HEK293 (cell line): Measurements from ENCODE around the gene HOXD1.
A peak's percentile ranks its signal among the peaks of the same experiment; 100 is the strongest.

Source experiments
- KLF16 ChIP-seq: fragments of 450-650 bp; formaldehyde crosslinking; IDR thresholded peaks from 2 replicates; pipeline ENCODE4 v1.5.1; 2017; ENCODE audit warnings: missing biosample characterization, missing genetic modification characterization
- REPIN1 ChIP-seq: fragments of 450-650 bp; formaldehyde crosslinking; IDR thresholded peaks from 2 replicates; pipeline ENCODE4 v1.5.1; 2017; ENCODE audit warnings: missing biosample characterization, missing genetic modification characterization, low read depth
- ZNF138 ChIP-seq: fragments of 450-650 bp; formaldehyde crosslinking; IDR thresholded peaks from 2 replicates; pipeline ENCODE4 v1.5.1; 2016; ENCODE audit warnings: missing biosample characterization, missing genetic modification characterization, borderline replicate concordance
- ZNF248 ChIP-seq: fragments of 450-650 bp; formaldehyde crosslinking; IDR thresholded peaks from 2 replicates; pipeline ENCODE4 v1.5.1; 2017; ENCODE audit warnings: missing biosample characterization, missing genetic modification characterization
- TF ChIP-seq, protein P1 (sequence below): fragments of 450-650 bp; formaldehyde crosslinking; IDR thresholded peaks from 2 replicates; pipeline ENCODE4 v1.5.1; 2016; ENCODE audit warnings: missing biosample characterization, missing genetic modification characterization
- TF ChIP-seq, protein P2 (sequence below): fragments of 450-650 bp; IDR thresholded peaks from 2 replicates; pipeline ENCODE4 v1.5.1; 2018; ENCODE audit warnings: missing biosample characterization, missing genetic modification characterization
- TF ChIP-seq, protein P3 (sequence below): fragments of 450-650 bp; formaldehyde crosslinking; IDR thresholded peaks from 2 replicates; pipeline ENCODE4 v1.5.1; 2016; ENCODE audit warnings: missing biosample characterization, missing genetic modification characterization
- TF ChIP-seq, protein P4 (sequence below): fragments of 450-650 bp; formaldehyde crosslinking; IDR thresholded peaks from 2 replicates; pipeline ENCODE4 v1.5.1; 2017; ENCODE audit warnings: missing biosample characterization, missing genetic modification characterization
- TF ChIP-seq, protein P5 (sequence below): fragments of 450-650 bp; formaldehyde crosslinking; conservative IDR thresholded peaks from 2 replicates; pipeline ENCODE4 v1.5.1; 2016; ENCODE audit warnings: low read depth, missing biosample characterization, missing genetic modification characterization
- TF ChIP-seq, protein P6 (sequence below): fragments of 450-650 bp; formaldehyde crosslinking; optimal IDR thresholded peaks from 2 replicates; pipeline ENCODE3; 2016; ENCODE audit warnings: missing biosample characterization, mild to moderate bottlenecking, missing genetic modification characterization
- TF ChIP-seq, protein P7 (sequence below): sonication (generic); formaldehyde crosslinking; IDR thresholded peaks from 2 replicates; pipeline ENCODE4 v1.8.1; 2022; ENCODE audit warnings: mild to moderate bottlenecking, moderate library complexity, missing genetic modification reagents

DNA sequence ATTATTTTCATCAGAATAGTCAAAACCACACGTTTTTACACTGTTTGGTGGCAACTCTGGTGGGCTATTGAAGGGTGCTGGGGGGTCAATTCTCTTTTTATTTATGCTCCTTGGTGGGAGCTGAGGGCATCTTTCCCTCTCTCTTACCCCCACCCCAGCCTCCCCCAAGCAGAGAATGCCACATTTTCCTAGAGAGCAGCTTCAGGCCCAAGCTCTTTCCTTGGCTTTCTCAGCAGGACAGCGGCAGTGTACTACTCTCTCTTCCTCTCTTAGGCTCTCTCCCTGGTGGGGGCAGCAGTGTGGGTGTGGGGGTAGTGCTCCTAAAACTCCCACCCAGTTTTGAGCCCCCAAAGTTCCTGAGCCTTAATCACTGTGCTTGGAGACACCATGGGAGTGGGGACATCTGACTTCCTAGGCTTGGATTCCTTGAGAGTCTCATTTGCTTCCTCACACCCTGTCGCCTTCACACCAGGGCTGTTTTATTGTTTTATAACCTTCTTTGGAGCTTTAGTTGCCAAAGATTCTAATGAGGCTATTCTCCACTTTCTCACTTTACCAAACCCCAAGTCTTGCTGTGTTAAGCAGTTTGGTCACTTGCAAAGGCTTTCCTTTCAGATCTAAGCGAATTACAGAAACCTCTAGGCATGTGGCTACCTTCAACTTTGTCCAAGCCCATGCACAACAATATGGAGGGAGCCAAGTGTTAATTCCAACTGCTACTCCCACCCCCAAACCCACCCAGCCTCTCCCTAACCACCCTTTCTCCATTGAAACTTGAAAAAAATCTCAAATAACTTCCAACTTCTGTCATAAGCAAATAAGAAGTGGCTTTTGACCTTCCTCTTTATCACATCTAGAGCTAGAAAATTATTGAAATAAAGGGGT is 43.1 kb upstream of the HOXD1 start:
- TF ChIP-seq REPIN1 (tag by site-specific recombination), result no peak
- no peak for TF ChIP-seq ZNF138
- TF ChIP-seq, protein P1, sequence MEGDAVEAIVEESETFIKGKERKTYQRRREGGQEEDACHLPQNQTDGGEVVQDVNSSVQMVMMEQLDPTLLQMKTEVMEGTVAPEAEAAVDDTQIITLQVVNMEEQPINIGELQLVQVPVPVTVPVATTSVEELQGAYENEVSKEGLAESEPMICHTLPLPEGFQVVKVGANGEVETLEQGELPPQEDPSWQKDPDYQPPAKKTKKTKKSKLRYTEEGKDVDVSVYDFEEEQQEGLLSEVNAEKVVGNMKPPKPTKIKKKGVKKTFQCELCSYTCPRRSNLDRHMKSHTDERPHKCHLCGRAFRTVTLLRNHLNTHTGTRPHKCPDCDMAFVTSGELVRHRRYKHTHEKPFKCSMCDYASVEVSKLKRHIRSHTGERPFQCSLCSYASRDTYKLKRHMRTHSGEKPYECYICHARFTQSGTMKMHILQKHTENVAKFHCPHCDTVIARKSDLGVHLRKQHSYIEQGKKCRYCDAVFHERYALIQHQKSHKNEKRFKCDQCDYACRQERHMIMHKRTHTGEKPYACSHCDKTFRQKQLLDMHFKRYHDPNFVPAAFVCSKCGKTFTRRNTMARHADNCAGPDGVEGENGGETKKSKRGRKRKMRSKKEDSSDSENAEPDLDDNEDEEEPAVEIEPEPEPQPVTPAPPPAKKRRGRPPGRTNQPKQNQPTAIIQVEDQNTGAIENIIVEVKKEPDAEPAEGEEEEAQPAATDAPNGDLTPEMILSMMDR (tag by site-specific recombination), result no peak
- TF ChIP-seq KLF16 (tag by site-specific recombination), result 0 out of 2 replicates have a peak, but pooled peaks have one; percentile 5
- TF ChIP-seq, protein P2, sequence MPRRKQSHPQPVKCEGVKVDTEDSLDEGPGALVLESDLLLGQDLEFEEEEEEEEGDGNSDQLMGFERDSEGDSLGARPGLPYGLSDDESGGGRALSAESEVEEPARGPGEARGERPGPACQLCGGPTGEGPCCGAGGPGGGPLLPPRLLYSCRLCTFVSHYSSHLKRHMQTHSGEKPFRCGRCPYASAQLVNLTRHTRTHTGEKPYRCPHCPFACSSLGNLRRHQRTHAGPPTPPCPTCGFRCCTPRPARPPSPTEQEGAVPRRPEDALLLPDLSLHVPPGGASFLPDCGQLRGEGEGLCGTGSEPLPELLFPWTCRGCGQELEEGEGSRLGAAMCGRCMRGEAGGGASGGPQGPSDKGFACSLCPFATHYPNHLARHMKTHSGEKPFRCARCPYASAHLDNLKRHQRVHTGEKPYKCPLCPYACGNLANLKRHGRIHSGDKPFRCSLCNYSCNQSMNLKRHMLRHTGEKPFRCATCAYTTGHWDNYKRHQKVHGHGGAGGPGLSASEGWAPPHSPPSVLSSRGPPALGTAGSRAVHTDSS, result no peak
- TF ChIP-seq, protein P3, sequence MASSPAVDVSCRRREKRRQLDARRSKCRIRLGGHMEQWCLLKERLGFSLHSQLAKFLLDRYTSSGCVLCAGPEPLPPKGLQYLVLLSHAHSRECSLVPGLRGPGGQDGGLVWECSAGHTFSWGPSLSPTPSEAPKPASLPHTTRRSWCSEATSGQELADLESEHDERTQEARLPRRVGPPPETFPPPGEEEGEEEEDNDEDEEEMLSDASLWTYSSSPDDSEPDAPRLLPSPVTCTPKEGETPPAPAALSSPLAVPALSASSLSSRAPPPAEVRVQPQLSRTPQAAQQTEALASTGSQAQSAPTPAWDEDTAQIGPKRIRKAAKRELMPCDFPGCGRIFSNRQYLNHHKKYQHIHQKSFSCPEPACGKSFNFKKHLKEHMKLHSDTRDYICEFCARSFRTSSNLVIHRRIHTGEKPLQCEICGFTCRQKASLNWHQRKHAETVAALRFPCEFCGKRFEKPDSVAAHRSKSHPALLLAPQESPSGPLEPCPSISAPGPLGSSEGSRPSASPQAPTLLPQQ (tag by site-specific recombination), result no peak
- TF ChIP-seq, protein P4, sequence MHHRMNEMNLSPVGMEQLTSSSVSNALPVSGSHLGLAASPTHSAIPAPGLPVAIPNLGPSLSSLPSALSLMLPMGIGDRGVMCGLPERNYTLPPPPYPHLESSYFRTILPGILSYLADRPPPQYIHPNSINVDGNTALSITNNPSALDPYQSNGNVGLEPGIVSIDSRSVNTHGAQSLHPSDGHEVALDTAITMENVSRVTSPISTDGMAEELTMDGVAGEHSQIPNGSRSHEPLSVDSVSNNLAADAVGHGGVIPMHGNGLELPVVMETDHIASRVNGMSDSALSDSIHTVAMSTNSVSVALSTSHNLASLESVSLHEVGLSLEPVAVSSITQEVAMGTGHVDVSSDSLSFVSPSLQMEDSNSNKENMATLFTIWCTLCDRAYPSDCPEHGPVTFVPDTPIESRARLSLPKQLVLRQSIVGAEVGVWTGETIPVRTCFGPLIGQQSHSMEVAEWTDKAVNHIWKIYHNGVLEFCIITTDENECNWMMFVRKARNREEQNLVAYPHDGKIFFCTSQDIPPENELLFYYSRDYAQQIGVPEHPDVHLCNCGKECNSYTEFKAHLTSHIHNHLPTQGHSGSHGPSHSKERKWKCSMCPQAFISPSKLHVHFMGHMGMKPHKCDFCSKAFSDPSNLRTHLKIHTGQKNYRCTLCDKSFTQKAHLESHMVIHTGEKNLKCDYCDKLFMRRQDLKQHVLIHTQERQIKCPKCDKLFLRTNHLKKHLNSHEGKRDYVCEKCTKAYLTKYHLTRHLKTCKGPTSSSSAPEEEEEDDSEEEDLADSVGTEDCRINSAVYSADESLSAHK, result no peak
- TF ChIP-seq, protein P5, sequence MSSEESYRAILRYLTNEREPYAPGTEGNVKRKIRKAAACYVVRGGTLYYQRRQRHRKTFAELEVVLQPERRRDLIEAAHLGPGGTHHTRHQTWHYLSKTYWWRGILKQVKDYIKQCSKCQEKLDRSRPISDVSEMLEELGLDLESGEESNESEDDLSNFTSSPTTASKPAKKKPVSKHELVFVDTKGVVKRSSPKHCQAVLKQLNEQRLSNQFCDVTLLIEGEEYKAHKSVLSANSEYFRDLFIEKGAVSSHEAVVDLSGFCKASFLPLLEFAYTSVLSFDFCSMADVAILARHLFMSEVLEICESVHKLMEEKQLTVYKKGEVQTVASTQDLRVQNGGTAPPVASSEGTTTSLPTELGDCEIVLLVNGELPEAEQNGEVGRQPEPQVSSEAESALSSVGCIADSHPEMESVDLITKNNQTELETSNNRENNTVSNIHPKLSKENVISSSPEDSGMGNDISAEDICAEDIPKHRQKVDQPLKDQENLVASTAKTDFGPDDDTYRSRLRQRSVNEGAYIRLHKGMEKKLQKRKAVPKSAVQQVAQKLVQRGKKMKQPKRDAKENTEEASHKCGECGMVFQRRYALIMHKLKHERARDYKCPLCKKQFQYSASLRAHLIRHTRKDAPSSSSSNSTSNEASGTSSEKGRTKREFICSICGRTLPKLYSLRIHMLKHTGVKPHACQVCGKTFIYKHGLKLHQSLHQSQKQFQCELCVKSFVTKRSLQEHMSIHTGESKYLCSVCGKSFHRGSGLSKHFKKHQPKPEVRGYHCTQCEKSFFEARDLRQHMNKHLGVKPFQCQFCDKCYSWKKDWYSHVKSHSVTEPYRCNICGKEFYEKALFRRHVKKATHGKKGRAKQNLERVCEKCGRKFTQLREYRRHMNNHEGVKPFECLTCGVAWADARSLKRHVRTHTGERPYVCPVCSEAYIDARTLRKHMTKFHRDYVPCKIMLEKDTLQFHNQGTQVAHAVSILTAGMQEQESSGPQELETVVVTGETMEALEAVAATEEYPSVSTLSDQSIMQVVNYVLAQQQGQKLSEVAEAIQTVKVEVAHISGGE (tag by site-specific recombination), result no peak
- TF ChIP-seq ZNF248 (tag by site-specific recombination), result no peak
- TF ChIP-seq, protein P6, sequence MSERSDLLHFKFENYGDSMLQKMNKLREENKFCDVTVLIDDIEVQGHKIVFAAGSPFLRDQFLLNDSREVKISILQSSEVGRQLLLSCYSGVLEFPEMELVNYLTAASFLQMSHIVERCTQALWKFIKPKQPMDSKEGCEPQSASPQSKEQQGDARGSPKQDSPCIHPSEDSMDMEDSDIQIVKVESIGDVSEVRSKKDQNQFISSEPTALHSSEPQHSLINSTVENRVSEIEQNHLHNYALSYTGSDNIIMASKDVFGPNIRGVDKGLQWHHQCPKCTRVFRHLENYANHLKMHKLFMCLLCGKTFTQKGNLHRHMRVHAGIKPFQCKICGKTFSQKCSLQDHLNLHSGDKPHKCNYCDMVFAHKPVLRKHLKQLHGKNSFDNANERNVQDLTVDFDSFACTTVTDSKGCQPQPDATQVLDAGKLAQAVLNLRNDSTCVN (tag by site-specific recombination), result no peak
- TF ChIP-seq, protein P7, sequence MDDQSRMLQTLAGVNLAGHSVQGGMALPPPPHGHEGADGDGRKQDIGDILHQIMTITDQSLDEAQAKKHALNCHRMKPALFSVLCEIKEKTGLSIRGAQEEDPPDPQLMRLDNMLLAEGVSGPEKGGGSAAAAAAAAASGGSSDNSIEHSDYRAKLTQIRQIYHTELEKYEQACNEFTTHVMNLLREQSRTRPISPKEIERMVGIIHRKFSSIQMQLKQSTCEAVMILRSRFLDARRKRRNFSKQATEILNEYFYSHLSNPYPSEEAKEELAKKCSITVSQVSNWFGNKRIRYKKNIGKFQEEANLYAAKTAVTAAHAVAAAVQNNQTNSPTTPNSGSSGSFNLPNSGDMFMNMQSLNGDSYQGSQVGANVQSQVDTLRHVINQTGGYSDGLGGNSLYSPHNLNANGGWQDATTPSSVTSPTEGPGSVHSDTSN, result no peak
